Neural progenitor cell (in vitro differentiated cells): ENCODE results near the gene KDM3B. TPM values are rescaled to one million over a fixed set of nuclear protein-coding genes. Genes with fewer than 3 reads are reported as not detected.
A peak's percentile ranks its signal among the peaks of the same experiment; 100 is the strongest.

ENCODE experiments used
- DNase-seq: peaks from one replicate; pipeline ENCODE4 v3.0.0-alpha.2; 2016; ENCODE audit warnings: low spot score
- H2AFZ ChIP-seq: fragments of 200-600 bp; sonication (generic); replicated peaks from 2 replicates; pipeline ENCODE4 v1.6.1; 2016; ENCODE audit warnings: antibody characterized with exemption
- H3F3A ChIP-seq: fragments of 200-600 bp; sonication (generic); 2 replicates; pipeline ENCODE4 v1.6.1; 2016; ENCODE audit warnings: antibody characterized with exemption, low read depth
- H3K27ac ChIP-seq: fragments of 200-600 bp; sonication (generic); 2 replicates; pipeline ENCODE4 v1.5.1; 2016; ENCODE audit warnings: mild to moderate bottlenecking
- H3K27me3 ChIP-seq: fragments of 200-600 bp; sonication (generic); 2 replicates; pipeline ENCODE4 v1.6.1; 2016; ENCODE audit warnings: mild to moderate bottlenecking, moderate library complexity
- H3K36me3 ChIP-seq: fragments of 200-600 bp; sonication (generic); 2 replicates; pipeline ENCODE4 v1.5.1; 2016
- H3K4me1 ChIP-seq: fragments of 200-600 bp; sonication (generic); 2 replicates; pipeline ENCODE4 v1.6.1; 2016; ENCODE audit warnings: mixed run types
- H3K4me2 ChIP-seq: fragments of 200-600 bp; sonication (generic); 2 replicates; pipeline ENCODE4 v1.6.1; 2016
- H3K4me3 ChIP-seq: fragments of 200-600 bp; sonication (generic); 2 replicates; pipeline ENCODE4 v1.5.1; 2016
- H3K79me2 ChIP-seq: fragments of 200-600 bp; sonication (generic); 2 replicates; pipeline ENCODE4 v1.6.1; 2016; ENCODE audit warnings: low read depth
- H3K9ac ChIP-seq: fragments of 200-600 bp; sonication (generic); 2 replicates; pipeline ENCODE4 v1.6.1; 2016
- H3K9me3 ChIP-seq: fragments of 200-600 bp; sonication (generic); 2 replicates; pipeline ENCODE4 v1.5.1; 2016; ENCODE audit warnings: low read depth
- H4K20me1 ChIP-seq: fragments of 200-600 bp; sonication (generic); 2 replicates; pipeline ENCODE4 v1.6.1; 2016; ENCODE audit warnings: low read depth
- H3K27ac Mint-ChIP-seq: 3 replicates; pipeline ENCODE4 v1.8.0; 2021; ENCODE audit warnings: mixed read lengths
- H3K27me3 Mint-ChIP-seq: 2 replicates; pipeline ENCODE4 v1.8.0; 2022; ENCODE audit warnings: low read depth, mild to moderate bottlenecking, inconsistent platforms, moderate library complexity, mixed read lengths; ENCODE audit not compliant: insufficient read depth
- H3K36me3 Mint-ChIP-seq: 3 replicates; pipeline ENCODE4 v1.8.0; 2021; ENCODE audit warnings: mixed read lengths
- H3K4me1 Mint-ChIP-seq: 3 replicates; pipeline ENCODE4 v1.8.0; 2021; ENCODE audit warnings: mixed read lengths
- H3K4me3 Mint-ChIP-seq: 3 replicates; pipeline ENCODE4 v1.8.0; 2021; ENCODE audit warnings: mild to moderate bottlenecking, moderate library complexity, mixed read lengths
- H3K9me3 Mint-ChIP-seq: 3 replicates; pipeline ENCODE4 v1.8.0; 2020; ENCODE audit warnings: mixed read lengths
- CTCF ChIP-seq: fragments of 200-600 bp; sonication (generic); IDR thresholded peaks from 2 replicates; pipeline ENCODE4 v1.5.1; 2017; ENCODE audit warnings: antibody characterized with exemption, mild to moderate bottlenecking
- EZH2 ChIP-seq: fragments of 200-600 bp; sonication (generic); IDR thresholded peaks from 2 replicates; pipeline ENCODE4 v1.6.1; 2017; ENCODE audit warnings: antibody characterized with exemption, mild to moderate bottlenecking, moderate library complexity
- EZH2phosphoT487 ChIP-seq: fragments of 200-600 bp; sonication (generic); IDR thresholded peaks from 2 replicates; pipeline ENCODE4 v1.6.1; 2017; ENCODE audit warnings: antibody characterized with exemption
- total RNA-seq: library from RNA; depleted of rRNA; stranded (reverse); fragments of >200 nt; gene quantifications from 2 replicates; pipeline ENCODE4 v1.2.3, GENCODE V29; 2015; ENCODE audit warnings: low replicate concordance

KDM3B gene
- total RNA-seq, 1 donor from 2014 or later = 136 TPM

DNA sequence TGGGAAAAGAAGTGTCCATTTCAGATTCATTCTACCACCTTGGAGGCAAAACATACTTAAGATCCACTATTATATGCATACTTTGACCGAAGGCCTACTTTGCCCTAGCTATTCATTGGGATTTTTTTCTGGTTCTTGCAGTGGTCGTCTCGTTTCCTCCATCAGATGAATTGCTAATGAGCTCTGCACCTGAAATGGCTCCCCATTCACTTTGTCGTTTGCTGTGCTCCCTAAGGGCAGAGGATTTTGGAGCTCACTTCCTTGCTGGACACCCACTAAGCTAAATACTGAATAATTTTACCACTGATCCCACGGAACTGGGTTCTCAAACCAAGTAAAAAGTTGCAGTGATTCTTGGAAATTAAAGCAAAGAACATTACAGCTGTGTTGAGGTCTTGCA, 1.9 kb downstream of the KDM3B start:
- peak; percentile 45 for DNase-seq

DNA sequence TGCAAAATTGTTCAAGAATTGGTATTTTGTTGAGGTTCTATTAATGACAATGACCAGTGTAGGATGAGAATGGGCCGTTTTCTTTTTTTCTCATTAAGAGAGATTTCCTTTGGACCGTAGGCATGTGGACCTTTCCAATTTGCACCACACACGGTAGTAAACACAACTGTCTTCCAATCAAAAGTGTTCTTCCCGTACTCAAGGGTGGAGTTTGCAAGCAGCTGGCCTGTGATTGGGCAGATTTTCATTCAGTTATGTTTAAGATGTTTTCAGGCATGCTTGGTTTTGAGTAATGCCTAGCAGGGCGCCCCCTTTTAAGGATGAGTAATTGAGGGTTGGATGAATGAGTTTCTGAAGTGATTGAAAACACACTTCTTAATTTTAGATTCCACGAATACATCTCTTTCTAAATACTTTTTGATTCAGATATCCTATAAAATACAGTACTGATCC, 2.5 kb downstream of the KDM3B start:
- peaks cover 27% of the 10 kb centered on the region for H3K36me3 Mint-ChIP-seq
- H3K27me3 Mint-ChIP-seq = peaks cover 6% of the 10 kb centered on the region
- Histone ChIP-seq H3K4me2 (peak overlapping the region; percentile 96), H3K36me3 (no peaks in the 10 kb centered on the region), H3K27me3 (no peaks in the 10 kb centered on the region), H3K27ac (peak overlapping the region; percentile 38), H3K4me3 (peak overlapping the region; percentile 100), H3F3A (peaks cover 46% of the 10 kb centered on the region), H3K79me2 (peaks cover 73% of the 10 kb centered on the region), H2AFZ (no peak overlapping the region), H4K20me1 (peaks cover 61% of the 10 kb centered on the region), H3K9me3 (no peaks in the 10 kb centered on the region), H3K4me1 (peaks cover 16% of the 10 kb centered on the region), H3K9ac (peak overlapping the region; percentile 21)
- peak overlapping the region; percentile 97 for H3K4me3 Mint-ChIP-seq
- no peak overlapping the region for H3K27ac Mint-ChIP-seq
- TF ChIP-seq CTCF = no peak
- TF ChIP-seq EZH2phosphoT487 = no peak
- TF ChIP-seq EZH2 = no peak
- peaks cover 25% of the 10 kb centered on the region for H3K4me1 Mint-ChIP-seq
- DNase-seq = peak; percentile 73
- peaks cover 9% of the 10 kb centered on the region for H3K9me3 Mint-ChIP-seq

More for the DNA sequence above, 1.9 kb downstream of the KDM3B start:
- Mint-ChIP-seq H3K36me3 (peaks cover 25% of the 10 kb centered on the region), H3K27ac (peak overlapping the region; percentile 93), H3K4me1 (peaks cover 25% of the 10 kb centered on the region), H3K4me3 (peak overlapping the region; percentile 97), H3K9me3 (peaks cover 9% of the 10 kb centered on the region), H3K27me3 (peaks cover 6% of the 10 kb centered on the region)
- TF ChIP-seq EZH2phosphoT487 = no peak
- no peak for TF ChIP-seq CTCF
- TF ChIP-seq EZH2 = no peak
- Histone ChIP-seq H3K9me3 (no peaks in the 10 kb centered on the region), H3K4me1 (peaks cover 16% of the 10 kb centered on the region), H3F3A (peaks cover 46% of the 10 kb centered on the region), H4K20me1 (peaks cover 55% of the 10 kb centered on the region), H3K36me3 (no peaks in the 10 kb centered on the region), H2AFZ (no peak overlapping the region), H3K9ac (peak overlapping the region; percentile 21), H3K4me3 (peak overlapping the region; percentile 100), H3K27ac (peak overlapping the region; percentile 38), H3K27me3 (no peaks in the 10 kb centered on the region), H3K79me2 (peaks cover 68% of the 10 kb centered on the region), H3K4me2 (peak overlapping the region; percentile 96)

DNA sequence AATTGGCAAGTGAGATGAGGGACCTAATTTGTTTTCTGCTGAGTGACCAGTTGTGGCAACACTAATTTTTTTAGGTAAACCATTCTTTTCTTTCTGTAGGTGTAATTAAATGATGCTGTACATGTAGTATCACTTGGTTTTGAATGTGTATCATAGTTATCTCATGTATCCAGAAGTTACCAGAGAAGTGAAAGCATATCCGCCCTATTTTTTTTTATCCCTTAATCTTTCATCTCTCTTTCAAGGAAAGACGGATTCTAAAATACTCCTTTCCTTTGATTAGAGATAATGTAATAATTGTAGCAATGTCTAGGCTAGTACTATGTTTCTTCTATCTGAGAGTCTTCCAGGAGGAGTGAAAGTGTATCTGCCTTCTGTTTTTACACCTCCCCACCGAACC, 7.1 kb downstream of the KDM3B start:
- H3K4me3 ChIP-seq = no peak overlapping the region
- H3K9ac ChIP-seq = no peak overlapping the region
- H3K79me2 ChIP-seq = peaks cover 100% of the 10 kb centered on the region
- H3K9me3 Mint-ChIP-seq = no peaks in the 10 kb centered on the region
- H3K36me3 Mint-ChIP-seq = peaks cover 15% of the 10 kb centered on the region
- peaks cover 95% of the 10 kb centered on the region for H4K20me1 ChIP-seq
- no peak overlapping the region for H3K4me3 Mint-ChIP-seq
- no peaks in the 10 kb centered on the region for H3K27me3 Mint-ChIP-seq
- no peak overlapping the region for H2AFZ ChIP-seq
- H3K4me1 ChIP-seq = peaks cover 22% of the 10 kb centered on the region
- H3K4me2 ChIP-seq = no peak overlapping the region
- H3K4me1 Mint-ChIP-seq = peaks cover 18% of the 10 kb centered on the region
- TF ChIP-seq EZH2 (no peak), EZH2phosphoT487 (no peak), CTCF (no peak)
- no peaks in the 10 kb centered on the region for H3K9me3 ChIP-seq
- H3K36me3 ChIP-seq = no peaks in the 10 kb centered on the region
- DNase-seq = no peak
- no peak overlapping the region for H3K27ac Mint-ChIP-seq
- peaks cover 27% of the 10 kb centered on the region for H3F3A ChIP-seq
- H3K27ac ChIP-seq = no peak overlapping the region
- H3K27me3 ChIP-seq = no peaks in the 10 kb centered on the region
